COLO668 (cell line): Measurements from ENCODE around the gene TCP1.
"Not testable (repeated sequence)": the region's sequence is repeated elsewhere in the genome, so short reads cannot be mapped to it uniquely, and the experiment has no call there.

Source experiments
- DNase-seq: peaks from one replicate; lab custom pipeline; 2025; ENCODE audit not compliant: unreplicated experiment; lab: John Stamatoyannopoulos, UW

The TCP1 gene

DNA sequence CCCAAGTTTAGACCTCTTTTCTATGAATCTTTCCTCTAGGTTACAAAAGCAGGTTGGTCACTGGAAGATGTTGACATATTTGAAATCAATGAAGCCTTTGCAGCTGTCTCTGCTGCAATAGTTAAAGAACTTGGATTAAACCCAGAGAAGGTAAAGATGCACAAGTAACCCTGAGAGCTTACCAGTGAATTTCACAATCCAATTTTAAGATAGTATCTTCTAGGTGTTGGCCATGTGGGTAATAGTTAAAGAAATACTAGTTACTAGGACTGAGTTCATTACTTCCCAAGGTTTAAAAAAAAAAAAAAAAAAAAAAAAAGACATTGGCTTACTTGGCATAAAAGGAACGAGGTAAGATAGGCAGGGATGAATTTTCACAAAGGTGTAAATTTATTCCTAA, 11.3 kb downstream of the TCP1 start:
- DNase-seq = no peak

DNA sequence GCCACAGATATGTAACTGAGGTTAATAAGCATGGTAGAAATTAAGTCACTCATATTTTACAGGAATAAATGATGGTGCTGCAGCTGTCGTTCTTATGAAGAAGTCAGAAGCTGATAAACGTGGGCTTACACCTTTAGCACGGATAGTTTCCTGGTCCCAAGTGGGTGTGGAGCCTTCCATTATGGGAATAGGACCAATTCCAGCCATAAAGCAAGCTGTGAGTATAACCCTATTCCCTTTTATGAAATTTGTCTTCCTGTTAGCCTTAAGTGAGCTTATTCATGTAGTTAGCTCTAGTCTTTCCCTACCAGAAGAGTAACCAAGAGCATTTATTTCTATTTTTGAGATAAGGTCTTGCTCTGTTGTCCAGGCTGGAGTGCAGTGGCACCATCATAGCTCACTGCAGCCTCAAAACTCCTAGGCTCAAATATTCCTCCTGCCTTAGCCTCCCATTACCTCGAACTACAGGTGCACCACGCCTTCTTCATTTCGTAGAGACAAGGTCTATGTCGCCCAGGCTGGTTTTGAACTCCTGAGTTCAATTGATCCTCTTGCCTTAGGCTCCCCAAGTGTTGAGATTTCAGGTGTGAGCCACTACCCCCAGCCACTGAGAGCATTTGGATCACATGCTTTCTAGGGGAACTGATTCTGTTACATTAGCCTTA, 12.0 kb downstream of the TCP1 start:
- DNase-seq = no peak

DNA sequence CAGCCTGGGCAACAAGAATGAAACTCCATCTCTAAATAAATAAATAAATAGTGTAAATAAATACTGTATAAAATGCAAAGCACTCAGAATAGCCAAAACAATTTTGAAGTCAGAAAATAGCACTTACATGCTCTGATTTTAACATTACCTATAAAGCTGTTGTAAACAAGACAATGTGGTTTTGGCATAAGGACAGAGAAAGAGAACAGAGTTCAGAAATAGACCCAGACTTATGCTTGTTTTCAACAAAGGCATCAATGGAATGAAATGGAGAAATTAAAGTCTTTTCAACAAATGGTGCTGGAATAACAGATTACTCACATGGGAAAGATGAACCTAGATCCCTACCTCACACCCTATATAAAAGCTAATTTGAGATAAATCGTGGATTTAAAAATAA, 17.2 kb downstream of the TCP1 start:
- no peak for DNase-seq

DNA sequence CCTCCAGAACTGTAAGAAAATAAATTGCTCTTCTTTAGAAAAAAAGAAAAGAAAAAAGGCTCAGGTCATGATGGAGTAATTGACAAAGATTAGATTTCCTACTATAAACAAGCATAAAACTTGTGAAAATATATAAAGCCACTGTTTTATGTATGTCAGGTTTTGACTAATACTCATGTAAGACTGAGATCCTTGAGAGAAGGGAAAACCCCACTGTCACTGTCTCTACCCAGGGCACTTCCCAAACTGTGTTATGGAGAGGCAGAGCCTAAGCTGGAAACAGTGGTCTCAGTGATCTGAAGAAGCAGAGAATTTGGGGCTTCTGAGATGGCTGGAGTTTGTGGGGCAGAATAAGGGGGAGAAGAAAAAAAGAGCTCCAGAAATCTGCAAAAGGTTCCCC, 19.9 kb downstream of the TCP1 start:
- DNase-seq = no peak

DNA sequence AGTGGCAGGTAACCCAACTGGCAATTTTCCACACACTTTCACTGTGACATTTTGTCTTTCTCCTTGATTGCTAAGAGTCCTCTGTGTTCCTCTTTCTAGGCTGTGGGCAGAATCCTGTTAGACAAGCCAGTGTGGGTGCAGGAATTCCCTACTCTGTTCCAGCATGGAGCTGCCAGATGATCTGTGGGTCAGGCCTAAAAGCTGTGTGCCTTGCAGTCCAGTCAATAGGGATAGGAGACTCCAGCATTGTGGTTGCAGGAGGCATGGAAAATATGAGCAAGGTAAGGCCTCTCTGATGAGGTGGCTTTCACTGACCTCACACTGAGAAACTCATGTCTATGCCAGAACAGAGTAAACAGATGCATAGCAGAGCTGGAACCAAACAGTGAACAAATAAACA, 22.5 kb downstream of the TCP1 start:
- no peak for DNase-seq

DNA sequence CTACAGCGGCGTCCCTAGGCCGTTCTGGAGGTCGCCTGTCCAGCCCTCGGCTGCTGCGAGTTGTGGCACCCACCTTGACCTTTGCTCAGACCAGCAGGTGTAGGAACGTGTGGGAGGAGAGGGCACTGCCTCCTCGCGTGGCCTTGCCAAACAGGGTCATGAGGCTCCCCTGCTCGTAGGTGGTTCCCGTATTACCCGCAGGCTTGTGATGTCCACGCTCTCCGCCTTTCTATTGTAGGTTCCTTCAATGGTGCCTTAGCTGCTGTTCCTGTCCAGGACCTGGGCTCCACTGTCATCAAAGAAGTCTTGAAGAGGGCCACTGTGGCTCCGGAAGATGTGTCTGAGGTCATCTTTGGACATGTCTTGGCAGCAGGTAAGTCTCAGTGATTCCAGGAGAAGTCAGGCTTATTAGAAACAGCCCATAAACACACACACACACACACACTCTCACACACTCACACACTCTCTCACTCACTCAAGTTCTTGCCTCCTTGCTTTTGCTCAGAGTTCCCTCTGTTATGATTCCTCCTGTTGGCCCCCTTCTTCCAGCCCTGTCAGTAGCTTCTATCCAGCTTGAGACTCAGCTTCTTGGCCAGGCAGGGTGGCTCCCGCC, 26.6 kb downstream of the TCP1 start:
- no peak for DNase-seq

DNA sequence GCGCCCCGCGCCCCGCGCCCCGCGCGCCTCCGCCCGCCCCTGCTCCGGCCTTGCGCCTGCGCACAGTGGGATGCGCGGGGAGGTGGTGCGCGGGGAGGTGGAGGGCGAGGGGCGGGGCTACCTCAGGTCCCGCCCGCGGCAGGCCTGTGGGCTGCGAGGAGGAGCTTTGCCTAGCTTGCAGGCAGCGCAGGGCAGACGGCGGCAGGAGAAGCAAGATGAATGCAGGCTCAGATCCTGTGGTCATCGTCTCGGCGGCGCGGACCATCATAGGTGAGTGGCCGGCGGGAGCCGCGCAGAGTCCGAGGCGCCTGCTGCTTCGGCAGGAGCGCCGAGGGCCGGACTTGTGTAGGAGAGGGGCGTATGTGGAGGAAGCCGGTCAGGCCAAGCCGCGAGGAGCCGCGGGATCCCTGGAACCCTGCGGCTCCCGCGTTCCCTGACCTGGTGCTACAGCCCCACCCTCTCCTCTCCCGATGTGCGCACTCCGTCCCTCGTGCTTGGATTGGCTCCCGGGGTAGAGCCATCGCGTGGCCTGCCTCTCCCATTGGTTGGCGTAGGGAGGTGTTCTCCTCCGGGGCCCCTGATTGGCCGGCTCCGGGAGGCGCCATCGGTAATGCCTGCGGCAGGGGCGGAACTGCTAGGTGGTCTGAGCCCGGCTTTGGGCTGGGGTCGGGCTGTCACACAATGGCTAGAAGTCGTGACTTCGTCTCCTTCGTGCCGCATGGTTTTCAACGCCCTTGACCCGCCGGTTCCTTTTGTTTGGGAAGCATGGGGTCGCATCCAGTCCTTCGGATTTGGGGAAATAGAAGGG, 27.3 kb downstream of the TCP1 start, which contains the start of gene ACAT2:
Gene ACAT2, plus strand, starts transcription at position 173 of the 808 bp plus-strand sequence. Its CDS starts 43 bp downstream, at position 216.
- peak; percentile 89 for DNase-seq

DNA sequence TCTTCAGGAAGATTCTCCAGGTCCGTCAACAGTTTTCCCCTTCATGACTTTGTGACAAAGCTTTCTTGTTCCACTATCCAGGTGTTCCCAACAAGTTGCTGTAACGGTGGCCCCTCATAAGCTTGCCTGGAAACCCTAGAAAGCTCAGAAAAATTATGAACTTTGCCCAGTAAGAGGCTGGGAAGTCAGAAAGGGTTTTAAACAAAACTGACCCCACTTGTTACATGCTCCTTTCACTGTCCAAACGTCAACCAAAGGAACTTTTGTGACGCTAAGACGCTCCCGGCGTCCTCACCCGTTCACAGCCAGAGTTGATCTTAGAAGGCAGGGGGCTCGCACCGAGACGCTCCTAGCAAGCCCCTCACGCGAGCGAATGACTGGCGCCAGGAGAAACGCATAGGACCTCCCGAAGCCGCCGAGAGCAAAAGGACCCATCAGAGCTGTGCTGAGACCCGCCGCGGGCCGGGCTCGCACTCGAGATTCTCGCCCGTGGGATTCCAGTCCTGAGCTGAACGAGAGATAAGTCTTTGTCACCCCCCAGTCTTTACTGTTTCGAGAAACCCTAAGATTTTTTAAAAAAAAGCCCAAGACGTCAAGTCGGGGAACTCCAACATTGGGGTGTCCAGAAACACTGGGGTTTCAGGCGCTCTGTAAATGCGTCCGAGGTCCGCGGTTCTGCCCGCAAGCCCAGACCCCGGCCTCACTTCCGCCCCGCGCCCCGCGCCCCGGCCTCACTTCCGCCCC, 28.1 kb downstream of the TCP1 start:
- DNase-seq = peak; percentile 19

DNA sequence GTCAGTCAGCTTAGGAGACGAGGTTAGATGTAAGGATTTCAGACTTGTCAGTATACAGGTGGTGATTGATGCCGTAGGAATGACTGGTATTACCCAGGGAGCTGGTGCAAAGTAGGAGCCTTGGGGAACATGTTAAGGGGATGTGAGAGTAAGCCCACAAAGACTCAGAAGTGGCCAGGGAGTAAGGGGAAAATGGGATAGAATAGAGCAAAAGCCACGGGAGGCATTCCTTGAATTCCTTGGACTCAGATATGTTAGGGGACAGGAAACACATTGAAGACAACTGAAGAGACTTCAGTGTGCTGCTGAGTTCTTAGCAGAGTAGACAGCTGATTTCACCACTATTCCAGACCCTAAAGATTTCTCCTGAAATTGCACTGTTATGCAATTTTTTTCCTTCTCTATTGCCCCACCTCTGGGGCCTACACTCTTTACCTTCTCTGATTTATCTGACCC, 28.8 kb downstream of the TCP1 start:
- DNase-seq = no peak

DNA sequence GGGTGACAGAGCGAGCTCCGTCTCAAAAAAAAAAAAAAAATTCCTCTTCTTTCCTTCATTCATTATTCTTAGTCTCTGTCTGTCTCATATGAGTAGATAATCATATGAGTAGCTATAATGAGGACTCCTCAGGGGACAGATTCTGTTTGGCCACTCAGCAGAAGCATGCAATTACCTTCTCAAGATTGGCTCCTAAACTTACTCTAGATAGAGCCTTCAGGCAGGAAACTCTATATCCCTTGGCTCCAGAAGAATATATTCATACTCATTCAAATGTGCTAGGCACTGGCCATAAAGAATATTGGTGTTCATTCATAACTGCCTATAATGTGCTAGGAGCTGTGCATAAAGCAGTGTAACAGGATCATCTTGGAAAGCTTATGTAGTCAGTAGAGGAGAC, 29.8 kb downstream of the TCP1 start:
- DNase-seq = no peak

DNA sequence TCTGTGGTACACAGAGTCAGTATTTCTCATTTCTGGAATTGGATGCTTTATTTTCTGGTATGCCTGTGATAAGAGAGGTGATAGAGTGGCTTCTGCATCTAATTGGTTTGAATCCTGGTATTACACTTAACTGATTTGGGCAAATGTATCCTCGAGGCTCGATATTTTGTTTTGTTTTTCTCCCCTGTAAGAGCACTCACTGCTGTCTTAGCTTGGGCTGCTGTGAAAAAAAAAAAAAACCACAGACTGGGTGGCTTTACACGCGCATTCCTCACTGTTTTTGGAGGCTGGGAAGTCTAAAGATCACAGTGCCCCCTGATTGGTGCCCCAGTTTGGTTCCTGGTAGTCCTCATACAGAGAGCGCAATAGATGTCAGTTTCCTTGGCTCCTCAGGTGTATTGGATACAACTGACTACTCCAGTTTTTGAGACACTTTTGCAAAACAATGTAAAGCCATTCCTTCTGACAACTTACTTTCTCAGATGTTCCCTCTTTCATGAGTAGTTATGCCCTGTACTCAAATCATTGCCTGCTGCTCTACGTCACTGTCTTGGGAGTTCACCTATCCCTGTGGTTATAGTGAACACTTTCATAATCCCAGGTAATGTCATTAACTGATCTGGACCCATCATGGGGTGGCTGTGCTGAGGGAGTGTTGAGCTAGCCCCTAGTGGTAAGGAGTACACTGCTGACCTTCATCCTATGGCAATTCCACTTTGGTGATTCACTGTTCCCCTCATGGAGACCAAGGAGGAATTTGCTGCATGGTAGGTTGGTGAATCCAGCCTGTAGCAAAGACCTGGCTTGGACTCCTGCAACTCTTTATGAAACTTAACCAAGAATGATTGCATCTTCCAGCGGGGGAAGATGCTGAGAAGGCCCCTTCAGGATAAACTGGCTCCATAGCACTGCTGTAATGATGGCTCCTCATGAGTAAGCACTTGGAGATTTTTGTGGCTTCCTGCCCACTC, 31.1 kb downstream of the TCP1 start:
- DNase-seq = no peak

DNA sequence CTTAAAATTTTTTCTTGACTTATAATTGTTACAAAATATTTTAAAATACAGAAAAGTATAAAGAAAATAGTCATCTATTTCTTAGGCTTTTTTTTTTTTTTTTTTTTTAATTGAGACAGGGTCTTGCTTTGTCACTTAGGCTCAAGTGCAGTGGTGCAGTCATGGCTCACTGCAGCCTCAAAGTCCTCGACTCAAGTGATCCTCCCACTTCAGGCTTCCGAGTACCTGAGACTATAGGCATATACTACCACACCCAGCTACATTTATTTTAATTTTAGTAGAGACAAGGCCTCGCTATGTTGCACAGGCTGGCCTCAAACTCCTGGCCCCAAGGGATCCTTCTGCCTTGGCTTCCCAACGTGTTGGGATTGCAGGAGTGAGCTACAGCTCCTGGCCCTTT, 32.9 kb downstream of the TCP1 start:
- DNase-seq = no peak

DNA sequence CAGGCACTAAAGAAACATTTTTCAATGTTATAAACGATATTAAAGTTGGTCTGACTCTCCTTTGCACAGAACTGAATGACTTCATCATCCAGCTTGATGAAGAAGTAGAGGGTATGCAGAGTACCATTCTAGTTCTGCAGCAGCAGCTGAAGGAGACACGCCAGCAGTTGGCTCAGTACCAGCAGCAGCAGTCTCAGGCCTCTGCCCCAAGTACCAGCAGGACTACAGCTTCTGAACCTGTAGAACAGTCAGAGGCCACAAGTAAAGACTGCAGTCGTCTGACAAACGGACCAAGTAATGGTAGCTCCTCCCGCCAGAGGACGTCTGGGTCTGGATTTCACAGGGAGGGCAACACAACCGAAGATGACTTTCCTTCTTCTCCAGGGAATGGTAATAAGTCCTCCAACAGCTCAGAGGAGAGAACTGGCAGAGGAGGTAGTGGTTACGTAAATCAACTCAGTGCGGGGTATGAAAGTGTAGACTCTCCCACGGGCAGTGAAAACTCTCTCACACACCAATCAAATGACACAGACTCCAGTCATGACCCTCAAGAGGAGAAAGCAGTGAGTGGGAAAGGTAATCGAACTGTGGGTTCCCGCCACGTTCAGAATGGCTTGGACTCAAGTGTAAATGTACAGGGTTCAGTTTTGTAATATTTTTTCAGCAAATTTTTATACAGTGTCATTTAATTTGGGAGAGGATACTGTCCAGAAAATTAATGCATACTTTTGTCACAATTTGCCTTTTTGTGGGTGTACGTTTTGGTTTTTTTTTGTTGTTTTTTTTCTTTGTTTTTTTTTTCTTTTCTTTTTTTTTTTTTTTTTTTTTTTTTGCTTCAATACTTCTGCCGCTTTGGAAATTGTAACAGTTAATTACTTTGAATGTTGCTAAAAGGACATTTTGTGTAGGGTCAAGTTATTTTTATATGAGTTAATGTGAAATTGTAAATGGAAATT, 34.2 kb downstream of the TCP1 start:
- no peak for DNase-seq

DNA sequence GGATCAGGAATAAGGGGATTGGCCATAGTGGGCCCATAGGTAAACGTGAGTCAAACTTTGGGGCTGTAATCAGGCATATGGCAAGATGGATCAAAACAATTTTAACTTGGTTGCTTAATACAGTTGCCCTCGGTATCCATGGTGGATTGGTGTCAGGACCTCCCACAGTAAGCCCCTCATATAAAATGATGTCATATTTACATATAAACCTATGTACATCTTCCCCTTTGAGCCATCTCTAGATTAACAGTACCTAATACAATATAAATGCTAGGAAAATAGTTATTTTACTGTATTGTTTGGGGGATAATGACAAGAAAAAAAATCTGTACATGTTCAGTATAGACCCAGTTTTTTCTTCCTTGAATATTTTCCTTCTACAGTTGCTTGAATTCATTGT, 35.0 kb downstream of the TCP1 start:
- DNase-seq = no peak

DNA sequence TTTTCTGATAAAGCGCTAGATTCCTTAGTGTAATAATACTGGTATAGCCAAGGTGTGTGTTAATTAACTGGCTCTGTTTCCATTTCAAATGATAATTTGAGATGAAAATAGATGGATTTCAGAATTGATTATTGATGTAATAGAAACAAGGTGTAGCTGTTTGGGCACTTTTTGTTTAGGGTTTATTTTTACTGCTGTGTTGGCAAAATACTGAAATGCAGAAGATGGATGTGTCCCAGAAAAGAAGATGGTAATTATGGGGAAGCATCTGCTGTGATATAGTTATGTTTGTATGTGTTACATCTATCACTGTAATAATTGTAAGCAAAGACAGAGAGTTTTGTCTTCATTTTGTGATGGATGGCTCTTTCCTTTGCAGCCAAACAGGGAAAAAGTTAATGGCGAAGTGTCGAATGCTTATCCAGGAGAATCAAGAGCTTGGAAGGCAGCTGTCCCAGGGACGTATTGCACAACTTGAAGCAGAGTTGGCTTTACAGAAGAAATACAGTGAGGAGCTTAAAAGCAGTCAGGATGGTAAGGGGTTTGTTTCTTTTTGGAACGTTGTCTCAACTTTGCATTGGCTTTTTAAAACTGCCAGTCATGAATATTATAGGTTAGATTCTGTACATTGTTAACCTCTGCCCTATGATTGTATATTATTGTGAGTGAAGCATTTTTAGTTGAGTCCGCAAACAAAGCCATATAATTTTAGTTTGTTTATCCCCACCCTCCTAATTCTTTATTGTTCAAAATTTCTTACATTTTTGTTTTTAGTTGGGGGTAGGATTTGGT, 36.1 kb downstream of the TCP1 start:
- no peak for DNase-seq

DNA sequence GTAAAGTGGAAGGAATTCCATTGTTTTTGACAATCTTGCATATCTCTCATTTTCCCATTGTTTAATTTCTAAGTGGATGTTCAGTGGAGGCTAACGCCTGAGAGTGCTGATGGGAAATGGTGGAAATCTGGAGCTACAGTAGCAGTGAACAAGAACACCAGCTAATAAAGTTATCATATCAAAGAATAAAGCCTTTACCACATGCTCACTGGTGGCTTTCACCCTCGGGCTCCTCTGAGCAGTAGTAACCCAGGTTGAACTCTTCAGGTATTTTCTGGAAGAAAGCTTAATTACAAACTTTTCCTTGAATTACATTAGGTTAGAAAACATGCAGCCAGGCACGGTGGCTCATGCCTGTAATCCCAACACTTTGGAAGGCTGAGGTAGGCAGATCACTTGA, 38.0 kb downstream of the TCP1 start:
- no peak for DNase-seq

DNA sequence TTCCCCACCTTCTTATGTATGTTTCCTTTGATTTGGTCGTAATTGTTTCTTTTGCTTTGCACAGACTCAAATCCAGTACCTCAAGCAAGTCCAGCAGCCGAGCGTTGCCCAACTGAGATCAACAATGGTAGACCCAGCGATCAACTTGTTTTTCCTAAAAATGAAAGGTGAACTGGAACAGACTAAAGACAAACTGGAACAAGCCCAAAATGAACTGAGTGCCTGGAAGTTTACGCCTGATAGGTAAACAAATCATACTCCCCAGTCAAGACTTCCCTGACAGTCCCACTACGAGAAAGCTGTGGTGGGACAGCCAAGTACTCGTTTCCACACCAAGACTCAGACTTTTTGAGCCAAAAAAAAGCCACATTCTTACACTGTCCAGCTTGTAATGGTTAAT, 41.3 kb downstream of the TCP1 start:
- not testable (repeated sequence) for DNase-seq

DNA sequence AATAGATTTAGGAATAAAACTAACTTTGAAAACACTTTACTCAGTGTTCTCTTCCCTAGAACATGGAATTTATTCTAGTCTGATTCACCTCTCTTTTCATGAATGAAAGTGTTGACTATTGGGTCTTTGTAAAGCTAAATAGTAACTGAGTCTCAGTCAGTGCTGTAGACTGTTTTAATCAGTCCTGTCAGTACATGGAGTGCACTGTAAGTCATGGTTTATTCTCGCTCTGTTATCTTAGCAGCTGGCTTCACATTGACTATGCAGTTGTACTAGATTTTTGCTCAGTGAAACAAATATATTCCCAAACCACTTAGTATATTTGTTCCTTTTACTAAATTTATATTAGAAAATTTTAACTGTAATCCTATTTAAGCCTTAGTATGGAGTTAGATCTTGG, 42.6 kb downstream of the TCP1 start:
- DNase-seq = no peak
